H9 (cell line): ENCODE measurements around the gene ZNF618. TPM values are rescaled to one million over a fixed set of nuclear protein-coding genes. Genes with fewer than 3 reads are reported as not detected.

ENCODE experiments used
- DNase-seq: peaks from one replicate; pipeline ENCODE4 v3.0.0-alpha.2; 2017
- H2AFZ ChIP-seq: one replicate; pipeline ENCODE4 v1.6.1; 2013; ENCODE audit warnings: mild to moderate bottlenecking, low read length, control low read depth, moderate library complexity
- H2AK5ac ChIP-seq: 2 replicates; pipeline ENCODE4 v1.6.1; 2013; ENCODE audit warnings: low read length, control low read depth, mixed read lengths; ENCODE audit not compliant: insufficient read length
- H2BK120ac ChIP-seq: one replicate; pipeline ENCODE4 v1.6.1; 2013; ENCODE audit warnings: low read depth, mild to moderate bottlenecking, low read length, control low read depth, inconsistent platforms; ENCODE audit not compliant: poor library complexity, severe bottlenecking
- H2BK12ac ChIP-seq: 2 replicates; pipeline ENCODE4 v1.6.1; 2013; ENCODE audit warnings: low read length, control low read depth, mixed read lengths, low read depth; ENCODE audit not compliant: insufficient read length
- H2BK15ac ChIP-seq: 2 replicates; pipeline ENCODE4 v1.6.1; 2013; ENCODE audit warnings: low read depth, low read length, control low read depth
- H2BK20ac ChIP-seq: one replicate; pipeline ENCODE4 v1.6.1; 2013; ENCODE audit warnings: low read depth, mild to moderate bottlenecking, low read length, control low read depth, inconsistent platforms; ENCODE audit not compliant: poor library complexity, severe bottlenecking
- H2BK5ac ChIP-seq: 2 replicates; pipeline ENCODE4 v1.6.1; 2013; ENCODE audit warnings: low read length, control low read depth, mixed read lengths; ENCODE audit not compliant: insufficient read length
- H3K14ac ChIP-seq: 2 replicates; pipeline ENCODE4 v1.6.1; 2013; ENCODE audit warnings: low read length, control low read depth; ENCODE audit not compliant: insufficient read depth
- H3K18ac ChIP-seq: 2 replicates; pipeline ENCODE4 v1.6.1; 2013; ENCODE audit warnings: low read depth, mild to moderate bottlenecking, mixed read lengths, low read length, control low read depth; ENCODE audit not compliant: insufficient read length
- H3K23ac ChIP-seq: 2 replicates; pipeline ENCODE4 v1.6.1; 2013; ENCODE audit warnings: low read length, control low read depth, mixed read lengths, low read depth; ENCODE audit not compliant: insufficient read length
- H3K23me2 ChIP-seq: 2 replicates; pipeline ENCODE4 v1.6.1; 2013; ENCODE audit warnings: low read depth, mild to moderate bottlenecking, mixed read lengths, low read length, control low read depth; ENCODE audit not compliant: insufficient read length, poor library complexity, severe bottlenecking
- H3K27ac ChIP-seq: 2 replicates; pipeline ENCODE4 v1.5.1; 2013; ENCODE audit warnings: low read length, control low read depth, mixed read lengths, low read depth; ENCODE audit not compliant: insufficient read length
- H3K27me3 ChIP-seq: 2 replicates; pipeline ENCODE4 v1.6.1; 2013; ENCODE audit warnings: low read length, control low read depth, inconsistent platforms; ENCODE audit not compliant: insufficient read depth
- H3K4ac ChIP-seq: 2 replicates; pipeline ENCODE4 v1.6.1; 2013; ENCODE audit warnings: low read depth, mild to moderate bottlenecking, control low read depth, inconsistent platforms, low read length, moderate library complexity
- H3K4me1 ChIP-seq: 2 replicates; pipeline ENCODE4 v1.6.1; 2013; ENCODE audit warnings: low read length, control low read depth, inconsistent platforms; ENCODE audit not compliant: insufficient read depth
- H3K4me2 ChIP-seq: 2 replicates; pipeline ENCODE4 v1.6.1; 2013; ENCODE audit warnings: low read length, control low read depth, mixed read lengths; ENCODE audit not compliant: insufficient read length, insufficient read depth
- H3K56ac ChIP-seq: 2 replicates; pipeline ENCODE4 v1.6.1; 2013; ENCODE audit warnings: low read depth, mild to moderate bottlenecking, mixed read lengths, low read length, control low read depth; ENCODE audit not compliant: insufficient read length
- H3K79me1 ChIP-seq: 2 replicates; pipeline ENCODE4 v1.6.1; 2013; ENCODE audit warnings: low read depth, mild to moderate bottlenecking, moderate library complexity, low read length, control low read depth, inconsistent platforms; ENCODE audit not compliant: insufficient read depth, poor library complexity, severe bottlenecking
- H3K79me2 ChIP-seq: 2 replicates; pipeline ENCODE4 v1.6.1; 2013; ENCODE audit warnings: low read length, control low read depth, inconsistent platforms; ENCODE audit not compliant: insufficient read depth
- H3K9ac ChIP-seq: 2 replicates; pipeline ENCODE4 v1.6.1; 2013; ENCODE audit warnings: low read length, control low read depth, mixed read lengths; ENCODE audit not compliant: insufficient read length; ENCODE audit errors: extremely low read depth
- H3K9me3 ChIP-seq: one replicate; pipeline ENCODE4 v1.6.1; 2013; ENCODE audit warnings: low read depth, low read length, inconsistent platforms; ENCODE audit not compliant: control insufficient read depth
- H3T11ph ChIP-seq: one replicate; pipeline ENCODE4 v1.6.1; 2013; ENCODE audit warnings: mild to moderate bottlenecking, low read length, control low read depth, inconsistent platforms
- H4K20me1 ChIP-seq: one replicate; pipeline ENCODE4 v1.6.1; 2013; ENCODE audit not compliant: control insufficient read depth, insufficient read length, insufficient read depth
- H4K5ac ChIP-seq: 2 replicates; pipeline ENCODE4 v1.6.1; 2013; ENCODE audit warnings: low read depth, mild to moderate bottlenecking, mixed read lengths, low read length, control low read depth; ENCODE audit not compliant: insufficient read length
- H4K8ac ChIP-seq: replicated peaks from 2 replicates; pipeline ENCODE4 v1.6.1; 2013; ENCODE audit warnings: low read length, control low read depth, mixed read lengths, low read depth; ENCODE audit not compliant: insufficient read length
- H4K91ac ChIP-seq: 2 replicates; pipeline ENCODE4 v1.6.1; 2013; ENCODE audit warnings: low read depth, mild to moderate bottlenecking, moderate library complexity, mixed read lengths, low read length, control low read depth; ENCODE audit not compliant: insufficient read length
- H3K27ac Mint-ChIP-seq, 3 experiments: 2 replicates in 2 of 3; 3 replicates in 1 of 3; pipeline ENCODE4 v1.8.0; 2020 to 2021; ENCODE audit warnings: mixed read lengths in 3 of 3, mild to moderate bottlenecking in 1 of 3, moderate library complexity in 1 of 3
- H3K27me3 Mint-ChIP-seq: 2 replicates; pipeline ENCODE4 v1.8.0; 2021; ENCODE audit warnings: low read depth, mild to moderate bottlenecking, moderate library complexity, mixed read lengths
- H3K36me3 Mint-ChIP-seq, 3 experiments: 2 replicates in 2 of 3; 3 replicates in 1 of 3; pipeline ENCODE4 v1.8.0; 2020 to 2021; ENCODE audit warnings: low read depth in 3 of 3, mixed read lengths in 3 of 3; ENCODE audit not compliant: insufficient read depth in 1 of 3
- H3K4me1 Mint-ChIP-seq, 2 experiments: 2 replicates each; pipeline ENCODE4 v1.8.0; 2020; ENCODE audit warnings: mixed read lengths in 2 of 2
- H3K4me3 Mint-ChIP-seq, 2 experiments: 2 replicates in 1 of 2; 3 replicates in 1 of 2; pipeline ENCODE4 v1.8.0; 2020 to 2021; ENCODE audit warnings: mild to moderate bottlenecking in 2 of 2, mixed read lengths in 2 of 2, moderate library complexity in 1 of 2
- H3K9me3 Mint-ChIP-seq, 2 experiments: 2 replicates in 1 of 2; 3 replicates in 1 of 2; pipeline ENCODE4 v1.8.0; 2020; ENCODE audit warnings: mild to moderate bottlenecking in 2 of 2, mixed read lengths in 2 of 2, moderate library complexity in 1 of 2
- WGBS: extraction: QIAGEN DNeasy Blood & Tissue Kit; methylation state at CpG from one replicate; pipeline ENCODE4 v1.1.7; 2013; ENCODE audit warnings: missing lambda C conversion rate, low lambda C conversion rate, mixed read lengths; ENCODE audit not compliant: insufficient read length; ENCODE audit errors: extremely low coverage; 5-methylcytosine and 5-hydroxymethylcytosine counted together
- total RNA-seq: library from RNA; stranded (reverse); gene quantifications from 2 replicates; pipeline ENCODE4 v1.2.1, GENCODE V29; 2021
- TF ChIP-seq, protein P1 (sequence below): fragments of 200-600 bp; sonication (generic); conservative IDR thresholded peaks from 3 replicates; pipeline ENCODE4 v1.8.0; 2021; ENCODE audit warnings: antibody characterized with exemption, mild to moderate bottlenecking

Gene ZNF618
- total RNA-seq, 1 experiment from 2014 or later = 13.6 TPM

DNA sequence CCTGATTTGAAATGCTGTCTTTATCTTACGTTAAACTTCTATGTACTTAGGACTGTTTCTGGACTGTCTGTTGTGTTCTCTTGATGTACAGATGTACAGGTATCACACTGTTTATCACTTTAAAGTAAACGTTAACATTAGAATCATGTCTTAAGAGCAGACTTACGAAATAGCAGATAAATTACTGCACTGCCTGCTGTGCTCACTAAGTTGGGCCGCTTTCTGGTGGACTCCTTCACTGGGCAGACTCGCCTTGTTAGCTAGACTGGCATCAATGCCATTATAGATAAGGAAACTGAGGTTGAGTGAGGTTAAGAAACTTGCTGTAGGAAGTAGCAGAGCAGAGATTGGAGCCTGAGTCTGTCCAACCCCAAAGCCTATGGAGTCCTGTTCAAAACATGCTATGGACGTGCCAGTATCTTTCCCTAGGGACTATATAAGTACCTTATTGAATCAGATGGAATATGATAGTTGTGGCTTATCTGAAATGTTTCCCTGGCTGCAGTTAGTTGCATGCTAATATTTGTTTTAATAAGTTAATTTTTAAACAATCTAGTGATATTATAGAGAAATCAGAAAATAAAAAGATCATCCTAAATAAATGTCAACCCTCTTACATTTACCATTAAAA is 16.9 kb downstream of the ZNF618 start:
- Histone ChIP-seq H3K18ac (no peak overlapping the region), H3K14ac (no peak overlapping the region), H4K20me1 (no peaks in the 10 kb centered on the region), H3K79me1 (peaks cover 10% of the 10 kb centered on the region), H2BK15ac (no peak overlapping the region), H3K4me2 (no peak overlapping the region), H4K91ac (no peak overlapping the region), H3K9me3 (no peaks in the 10 kb centered on the region), H3K4ac (no peak overlapping the region), H3K23ac (no peak overlapping the region), H2BK12ac (no peak overlapping the region), H2BK20ac (no peak overlapping the region), H3K23me2 (no peaks in the 10 kb centered on the region), H2AFZ (no peak overlapping the region), H2BK5ac (no peak overlapping the region), H4K5ac (no peak overlapping the region), H3K4me1 (no peaks in the 10 kb centered on the region), H3K56ac (no peak overlapping the region), H3K27me3 (no peaks in the 10 kb centered on the region), H3K79me2 (peaks cover 5% of the 10 kb centered on the region), H4K8ac (no peak overlapping the region), H2BK120ac (no peak overlapping the region), H3T11ph (no peak overlapping the region), H3K27ac (no peak overlapping the region), H2AK5ac (no peak overlapping the region), H3K9ac (no peak overlapping the region)
- H3K4me1 Mint-ChIP-seq = peaks cover 1 to 7% of the 10 kb centered on the region in 2 experiments; a peak in 2 of 4 replicates
- peaks cover 19 to 26% (median 22%) of the 10 kb centered on the region in 3 experiments for H3K36me3 Mint-ChIP-seq
- no peak for DNase-seq
- H3K4me3 Mint-ChIP-seq = no peak overlapping the region
- peaks cover 8 to 14% of the 10 kb centered on the region in 2 experiments; a peak in 4 of 5 replicates for H3K9me3 Mint-ChIP-seq
- H3K27me3 Mint-ChIP-seq = no peaks in the 10 kb centered on the region
- TF ChIP-seq, protein P1, sequence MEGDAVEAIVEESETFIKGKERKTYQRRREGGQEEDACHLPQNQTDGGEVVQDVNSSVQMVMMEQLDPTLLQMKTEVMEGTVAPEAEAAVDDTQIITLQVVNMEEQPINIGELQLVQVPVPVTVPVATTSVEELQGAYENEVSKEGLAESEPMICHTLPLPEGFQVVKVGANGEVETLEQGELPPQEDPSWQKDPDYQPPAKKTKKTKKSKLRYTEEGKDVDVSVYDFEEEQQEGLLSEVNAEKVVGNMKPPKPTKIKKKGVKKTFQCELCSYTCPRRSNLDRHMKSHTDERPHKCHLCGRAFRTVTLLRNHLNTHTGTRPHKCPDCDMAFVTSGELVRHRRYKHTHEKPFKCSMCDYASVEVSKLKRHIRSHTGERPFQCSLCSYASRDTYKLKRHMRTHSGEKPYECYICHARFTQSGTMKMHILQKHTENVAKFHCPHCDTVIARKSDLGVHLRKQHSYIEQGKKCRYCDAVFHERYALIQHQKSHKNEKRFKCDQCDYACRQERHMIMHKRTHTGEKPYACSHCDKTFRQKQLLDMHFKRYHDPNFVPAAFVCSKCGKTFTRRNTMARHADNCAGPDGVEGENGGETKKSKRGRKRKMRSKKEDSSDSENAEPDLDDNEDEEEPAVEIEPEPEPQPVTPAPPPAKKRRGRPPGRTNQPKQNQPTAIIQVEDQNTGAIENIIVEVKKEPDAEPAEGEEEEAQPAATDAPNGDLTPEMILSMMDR = no peak
- no peak overlapping the region for H3K27ac Mint-ChIP-seq
- no CpG with 5 or more reads among the region's 6 CpGs for WGBS
